Activated T-cell treated with anti-CD3 and anti-CD28 coated beads, Interleukin-2, amount 50 U/mL, for 72 hours (primary cell): Measurements from ENCODE around the gene ANKUB1. TPM values are rescaled to one million over a fixed set of nuclear protein-coding genes. Genes with fewer than 3 reads are reported as not detected.

Experiments
- ATAC-seq, 2 donors: fragments of 150-1000 bp; cut with Tn5 transposase; replicated peaks in 1 of 2; 2 replicates each; pipeline ENCODE4 v1.10.0; 2021; ENCODE audit warnings: moderate library complexity in 2 of 2, mild to moderate bottlenecking in 1 of 2
- DNase-seq, 2 donors: peaks; one replicate each; pipeline ENCODE4 v3.0.0; 2021 to 2022; ENCODE audit warnings: mixed read lengths in 1 of 2
- H3K27ac Mint-ChIP-seq: one replicate; pipeline ENCODE4 v1.8.0; 2022; ENCODE audit warnings: mild to moderate bottlenecking, moderate library complexity, mixed read lengths
- H3K27me3 Mint-ChIP-seq: one replicate; pipeline ENCODE4 v1.8.0; 2022; ENCODE audit warnings: low read depth, mixed read lengths
- H3K36me3 Mint-ChIP-seq, 2 donors: one replicate each; pipeline ENCODE4 v1.8.0; 2022; ENCODE audit warnings: mixed read lengths in 2 of 2, mild to moderate bottlenecking in 1 of 2; ENCODE audit not compliant: insufficient read depth in 2 of 2
- H3K4me1 Mint-ChIP-seq: one replicate; pipeline ENCODE4 v1.8.0; 2022; ENCODE audit warnings: low read depth, mixed read lengths
- H3K4me3 Mint-ChIP-seq, 2 donors: one replicate each; pipeline ENCODE4 v1.8.0; 2022; ENCODE audit warnings: mild to moderate bottlenecking in 2 of 2, mixed read lengths in 2 of 2, moderate library complexity in 2 of 2
- H3K9me3 Mint-ChIP-seq, 2 donors: one replicate each; pipeline ENCODE4 v1.8.0; 2022; ENCODE audit warnings: mixed read lengths in 2 of 2
- total RNA-seq, 2 donors: library from RNA; stranded (reverse); gene quantifications; one replicate each; pipeline ENCODE4 v1.2.3, GENCODE V29; 2022

The ANKUB1 gene
- total RNA-seq, 2 donors from 2014 or later = not detected

DNA sequence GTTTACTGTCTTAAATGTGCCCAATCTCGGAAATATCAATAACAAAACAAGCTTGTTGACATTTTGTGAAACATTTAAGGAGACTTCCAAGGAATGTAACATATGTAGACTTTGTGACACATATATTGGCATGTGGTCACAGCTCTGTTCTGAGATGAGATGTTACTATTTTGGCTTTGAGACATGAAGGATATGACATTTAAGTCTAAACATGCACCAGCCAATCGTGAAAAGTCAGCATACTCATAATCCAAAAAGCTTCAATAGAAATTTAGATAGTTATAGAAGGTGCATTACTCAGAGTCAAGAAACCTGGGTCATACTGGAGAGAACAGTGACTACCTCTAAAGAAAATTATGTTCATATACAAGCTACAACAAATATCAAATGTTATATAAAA is 53.5 kb downstream of the ANKUB1 start:
- peaks cover 7% of the 10 kb centered on the region for H3K4me1 Mint-ChIP-seq
- no peaks in the 10 kb centered on the region for H3K9me3 Mint-ChIP-seq
- ATAC-seq (peak; percentile 93 to 95), DNase-seq (no peak)
- no peaks in the 10 kb centered on the region for H3K27me3 Mint-ChIP-seq
- peaks cover 5 to 11% of the 10 kb centered on the region in 2 donors for H3K36me3 Mint-ChIP-seq
- peak overlapping the region; percentile 94 for H3K27ac Mint-ChIP-seq
- H3K4me3 Mint-ChIP-seq = peak overlapping the region in 1 of 2 donors; percentile 74

GRCh38 chr3:149736953-149737205 is 55.5 kb downstream of the ANKUB1 start:
- DNase-seq = no peak
- Mint-ChIP-seq H3K36me3 (peaks cover 5 to 8% of the 10 kb centered on the region in 2 donors), H3K27me3 (no peaks in the 10 kb centered on the region), H3K4me3 (no peak overlapping the region), H3K9me3 (no peaks in the 10 kb centered on the region), H3K4me1 (peaks cover 7% of the 10 kb centered on the region), H3K27ac (no peak overlapping the region)
- ATAC-seq = no peak

DNA sequence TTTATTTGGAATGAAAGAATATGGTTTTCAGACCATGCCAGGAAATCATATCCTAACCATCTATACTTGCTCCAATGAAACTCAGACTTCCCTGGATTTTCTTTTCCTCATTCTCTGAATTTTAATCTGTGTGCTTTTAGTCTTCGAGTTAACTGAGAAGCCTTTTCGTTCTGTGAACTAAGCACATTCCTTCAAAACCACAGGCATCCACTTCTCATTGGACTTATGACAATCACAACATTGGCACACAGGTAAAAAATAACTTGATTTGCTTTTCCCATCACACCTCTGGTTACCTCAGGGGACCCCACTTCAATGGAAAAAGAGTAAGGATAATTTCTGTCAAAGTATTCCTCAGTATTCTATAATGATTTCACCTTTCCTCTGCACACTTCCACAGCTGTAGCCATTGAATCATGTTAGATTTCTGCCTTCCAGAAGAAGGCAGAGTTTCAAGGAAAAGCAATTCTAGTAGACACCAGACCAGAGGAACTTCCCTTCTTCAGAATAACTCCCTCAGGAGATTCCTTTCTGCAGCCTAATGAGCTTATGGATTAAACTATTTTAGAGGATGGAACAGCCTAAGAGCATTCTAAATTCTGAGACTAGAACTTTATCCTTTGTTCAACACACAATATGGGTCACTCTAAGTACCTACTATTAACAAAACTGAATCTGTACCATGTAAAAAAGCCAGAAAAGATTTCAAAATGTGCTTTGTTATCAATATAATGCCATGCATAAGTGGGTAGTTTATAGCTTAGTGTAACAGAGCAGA is 56.0 kb downstream of the ANKUB1 start:
- DNase-seq (no peak), ATAC-seq (no peak)
- Mint-ChIP-seq H3K27ac (no peak overlapping the region), H3K36me3 (peaks cover 3 to 4% of the 10 kb centered on the region in 2 donors), H3K9me3 (no peaks in the 10 kb centered on the region), H3K4me3 (no peak overlapping the region), H3K4me1 (peaks cover 7% of the 10 kb centered on the region), H3K27me3 (no peaks in the 10 kb centered on the region)

DNA sequence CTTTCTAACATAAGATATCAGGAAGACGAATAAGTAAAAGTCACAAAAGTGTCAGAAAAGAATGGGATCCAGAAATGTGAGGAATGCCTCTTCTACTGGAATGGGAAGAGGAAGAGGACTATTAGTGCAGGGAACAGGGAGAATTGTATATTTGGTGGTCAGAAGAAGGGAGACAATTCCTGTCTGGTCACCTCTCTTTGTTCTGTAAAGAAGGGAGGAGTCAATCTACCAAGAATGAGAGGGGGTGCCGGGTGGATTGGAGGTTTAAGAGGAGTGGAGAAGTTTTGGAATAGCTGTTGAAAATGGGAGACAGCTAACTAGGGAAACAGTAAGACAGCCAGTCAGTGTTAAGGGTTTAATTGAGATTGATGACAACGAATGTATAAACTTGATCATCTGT is 60.1 kb downstream of the ANKUB1 start:
- Mint-ChIP-seq H3K27ac (no peak overlapping the region), H3K4me1 (peaks cover 10% of the 10 kb centered on the region)

GRCh38 chr3:149727656-149728055 is 64.7 kb downstream of the ANKUB1 start:
- ATAC-seq (peak in 1 of 2 donors; percentile 4), DNase-seq (no peak)
- Mint-ChIP-seq H3K4me3 (peak overlapping the region in 1 of 2 donors; percentile 42), H3K9me3 (peaks cover 3 to 4% of the 10 kb centered on the region in 2 donors), H3K27ac (no peak overlapping the region), H3K27me3 (peaks cover 14% of the 10 kb centered on the region), H3K4me1 (peaks cover 19% of the 10 kb centered on the region), H3K36me3 (no peaks in the 10 kb centered on the region)

More for the DNA sequence above, 60.1 kb downstream of the ANKUB1 start:
- Mint-ChIP-seq H3K9me3 (no peaks in the 10 kb centered on the region), H3K4me3 (no peak overlapping the region), H3K27me3 (no peaks in the 10 kb centered on the region), H3K36me3 (no peaks in the 10 kb centered on the region)
- DNase-seq = no peak
- no peak for ATAC-seq

DNA sequence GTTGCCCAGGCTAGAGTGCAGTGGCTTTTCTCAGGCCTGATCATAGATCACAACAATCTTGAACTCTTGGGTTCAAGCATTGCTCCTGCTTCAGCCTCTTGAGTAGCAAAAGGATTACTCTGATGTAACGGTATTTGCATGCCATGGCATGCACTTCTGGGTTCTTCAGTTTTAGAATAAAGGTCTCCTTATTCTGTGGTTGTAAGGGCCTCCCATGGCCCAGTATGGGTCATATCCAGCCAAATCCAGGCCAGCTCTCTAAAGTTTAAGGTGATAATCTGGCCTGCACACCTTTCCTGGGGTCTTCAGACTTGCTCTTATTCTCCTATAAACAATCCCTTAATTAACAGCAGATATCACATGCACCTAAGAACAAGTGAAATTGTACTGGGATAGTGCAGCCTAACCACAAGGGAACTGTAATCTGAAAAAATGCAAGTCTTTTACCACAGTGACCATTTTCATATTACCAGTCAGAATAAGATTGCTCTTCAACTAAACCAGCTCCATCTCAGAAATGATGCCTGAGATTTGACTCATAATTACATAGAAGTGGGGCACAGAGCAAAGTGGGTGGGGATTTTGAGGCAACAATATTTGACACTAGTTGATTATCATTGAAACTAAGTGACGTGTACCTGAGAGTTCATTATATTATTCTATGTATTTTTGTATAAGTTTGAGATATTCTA is 65.5 kb downstream of the ANKUB1 start:
- Mint-ChIP-seq H3K4me3 (peak overlapping the region; percentile 30 to 39), H3K27ac (peak overlapping the region; percentile 16), H3K36me3 (peaks cover 2% of the 10 kb centered on the region in 2 donors), H3K9me3 (peaks cover 5 to 8% of the 10 kb centered on the region in 2 donors), H3K27me3 (peaks cover 18% of the 10 kb centered on the region), H3K4me1 (peaks cover 19% of the 10 kb centered on the region)
- ATAC-seq (peak; percentile 95), DNase-seq (peak; percentile 43 to 46)

- H3K27me3 Mint-ChIP-seq = peaks cover 18% of the 10 kb centered on the region
- no peak for DNase-seq
- H3K36me3 Mint-ChIP-seq = peaks cover 7% of the 10 kb centered on the region in 2 donors
- ATAC-seq = no peak
- H3K4me3 Mint-ChIP-seq = no peak overlapping the region
- H3K9me3 Mint-ChIP-seq = peaks cover 7 to 8% of the 10 kb centered on the region in 2 donors
- peaks cover 19% of the 10 kb centered on the region for H3K4me1 Mint-ChIP-seq
- no peak overlapping the region for H3K27ac Mint-ChIP-seq
Measured at GRCh38 chr3:149723781-149724180, 68.6 kb downstream of the ANKUB1 start.

GRCh38 chr3:149720918-149721317 is 71.4 kb downstream of the ANKUB1 start:
- peak overlapping the region; percentile 16 for H3K27ac Mint-ChIP-seq
- no peak overlapping the region for H3K4me3 Mint-ChIP-seq
- H3K9me3 Mint-ChIP-seq = peaks cover 7 to 8% of the 10 kb centered on the region in 2 donors
- H3K36me3 Mint-ChIP-seq = peaks cover 7% of the 10 kb centered on the region in 2 donors
- no peak for ATAC-seq
- H3K27me3 Mint-ChIP-seq = peaks cover 18% of the 10 kb centered on the region
- no peak for DNase-seq
- no peaks in the 10 kb centered on the region for H3K4me1 Mint-ChIP-seq

- ATAC-seq = peak in 1 of 2 donors; percentile 32
- Mint-ChIP-seq H3K4me1 (no peaks in the 10 kb centered on the region), H3K27ac (no peak overlapping the region), H3K9me3 (peaks cover 2 to 3% of the 10 kb centered on the region in 2 donors), H3K36me3 (peaks cover 6% of the 10 kb centered on the region in 2 donors), H3K4me3 (no peak overlapping the region), H3K27me3 (peaks cover 2% of the 10 kb centered on the region)
- peak; percentile 18 to 32 for DNase-seq
Measured at GRCh38 chr3:149717391-149718056, 74.8 kb downstream of the ANKUB1 start.

DNA sequence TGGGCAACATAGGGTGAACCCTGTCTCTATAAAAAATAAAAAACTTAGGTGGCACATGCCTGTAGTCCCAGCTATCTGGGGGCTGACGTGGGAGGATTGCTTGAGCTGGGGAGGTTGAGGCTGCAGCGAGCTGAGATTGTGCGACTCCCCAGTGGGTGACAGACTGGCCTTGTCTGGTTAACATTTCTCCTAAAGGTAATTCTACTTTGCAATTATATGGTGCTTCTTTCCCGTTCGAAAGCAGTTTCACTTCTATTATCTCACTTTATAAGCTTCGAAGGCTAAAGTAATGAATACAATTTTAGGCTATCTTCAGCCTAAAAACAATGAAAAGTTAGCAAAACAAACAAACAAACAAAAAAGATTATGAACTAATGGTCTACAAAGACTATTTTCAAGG is 75.4 kb downstream of the ANKUB1 start:
- no peaks in the 10 kb centered on the region for H3K4me1 Mint-ChIP-seq

GRCh38 chr3:149715247-149715646 is 77.1 kb downstream of the ANKUB1 start:
- Mint-ChIP-seq H3K27me3 (no peaks in the 10 kb centered on the region), H3K9me3 (no peaks in the 10 kb centered on the region), H3K4me3 (no peak overlapping the region), H3K4me1 (no peaks in the 10 kb centered on the region), H3K27ac (no peak overlapping the region), H3K36me3 (peaks cover 0 to 1% of the 10 kb centered on the region in 2 donors)
- DNase-seq = no peak
- no peak for ATAC-seq

More for the DNA sequence above, 75.4 kb downstream of the ANKUB1 start:
- no peak overlapping the region for H3K27ac Mint-ChIP-seq
- ATAC-seq = no peak
- H3K4me3 Mint-ChIP-seq = no peak overlapping the region
- H3K36me3 Mint-ChIP-seq = peaks cover 5% of the 10 kb centered on the region in 2 donors
- no peaks in the 10 kb centered on the region for H3K27me3 Mint-ChIP-seq
- DNase-seq = no peak
- H3K9me3 Mint-ChIP-seq = peaks cover 0 to 2% of the 10 kb centered on the region in 2 donors

- no peaks in the 10 kb centered on the region for H3K36me3 Mint-ChIP-seq
- H3K4me3 Mint-ChIP-seq = no peak overlapping the region
- ATAC-seq = no peak
- H3K27me3 Mint-ChIP-seq = no peaks in the 10 kb centered on the region
- no peak overlapping the region for H3K27ac Mint-ChIP-seq
- no peaks in the 10 kb centered on the region for H3K9me3 Mint-ChIP-seq
- H3K4me1 Mint-ChIP-seq = no peaks in the 10 kb centered on the region
- no peak for DNase-seq
Measured at GRCh38 chr3:149713730-149714654, 78.4 kb downstream of the ANKUB1 start.
